Measurements from ENCODE around the gene DNAH3.

DNAH3 gene

DNA sequence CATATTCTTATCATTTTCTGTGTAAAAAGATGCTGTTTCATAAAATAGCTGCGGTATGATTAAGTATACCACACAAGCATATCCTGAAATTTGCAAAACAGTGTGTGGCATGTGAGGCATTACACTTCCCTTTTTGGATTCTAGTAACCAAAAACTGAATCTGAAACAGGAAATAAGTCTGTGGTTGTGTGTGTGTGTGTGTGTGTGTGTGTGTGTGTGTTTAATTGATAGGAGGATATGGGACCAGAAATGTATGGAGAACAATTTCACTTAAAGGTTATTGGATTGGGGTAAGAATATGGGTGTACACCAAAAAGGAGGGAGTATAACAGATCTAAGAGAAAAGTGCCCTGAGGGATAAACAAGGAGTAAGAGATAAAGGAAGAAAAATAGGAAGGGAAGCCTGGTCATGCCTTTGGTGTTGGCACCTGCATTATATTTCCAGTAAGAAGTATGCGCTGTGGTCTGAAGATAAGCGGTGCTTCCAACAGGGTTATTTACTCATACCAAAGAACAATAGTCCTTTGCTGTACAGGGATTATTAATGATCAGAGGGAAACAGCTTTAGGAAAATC is 246.1 kb downstream of the DNAH3 start:
- DNase-seq (ENCODE audit: low read depth in 2 of 2) = no peak

DNA sequence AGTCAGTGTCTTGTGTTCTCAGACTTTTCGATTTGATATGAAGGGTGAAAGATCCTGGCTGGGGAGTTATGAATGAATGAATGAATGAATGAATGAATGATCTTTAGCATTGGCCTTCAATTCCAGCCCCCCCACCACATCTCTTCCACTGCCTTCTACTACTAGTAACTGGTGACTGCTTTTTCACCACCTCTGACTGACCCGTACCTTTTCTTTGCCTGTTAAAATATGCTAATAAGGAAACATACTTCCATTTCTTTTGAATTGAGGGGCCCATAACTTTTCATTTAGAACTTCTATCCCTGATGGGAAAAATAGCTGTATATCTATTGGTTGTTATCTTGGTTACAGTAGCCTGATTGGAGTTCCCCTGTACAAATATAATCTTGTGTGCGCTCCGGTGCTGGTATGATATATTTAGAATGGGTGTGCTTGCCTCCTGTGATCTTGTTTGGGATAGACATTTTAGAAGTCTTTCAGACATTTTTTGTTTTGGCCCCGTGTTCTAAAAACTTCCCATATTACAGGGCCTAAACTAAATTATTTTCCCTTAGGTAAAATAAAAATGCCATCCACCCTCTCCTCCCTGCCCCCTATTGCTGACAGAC is 246.6 kb downstream of the DNAH3 start:
- DNase-seq (ENCODE audit: low read depth in 2 of 2) = no peak

DNA sequence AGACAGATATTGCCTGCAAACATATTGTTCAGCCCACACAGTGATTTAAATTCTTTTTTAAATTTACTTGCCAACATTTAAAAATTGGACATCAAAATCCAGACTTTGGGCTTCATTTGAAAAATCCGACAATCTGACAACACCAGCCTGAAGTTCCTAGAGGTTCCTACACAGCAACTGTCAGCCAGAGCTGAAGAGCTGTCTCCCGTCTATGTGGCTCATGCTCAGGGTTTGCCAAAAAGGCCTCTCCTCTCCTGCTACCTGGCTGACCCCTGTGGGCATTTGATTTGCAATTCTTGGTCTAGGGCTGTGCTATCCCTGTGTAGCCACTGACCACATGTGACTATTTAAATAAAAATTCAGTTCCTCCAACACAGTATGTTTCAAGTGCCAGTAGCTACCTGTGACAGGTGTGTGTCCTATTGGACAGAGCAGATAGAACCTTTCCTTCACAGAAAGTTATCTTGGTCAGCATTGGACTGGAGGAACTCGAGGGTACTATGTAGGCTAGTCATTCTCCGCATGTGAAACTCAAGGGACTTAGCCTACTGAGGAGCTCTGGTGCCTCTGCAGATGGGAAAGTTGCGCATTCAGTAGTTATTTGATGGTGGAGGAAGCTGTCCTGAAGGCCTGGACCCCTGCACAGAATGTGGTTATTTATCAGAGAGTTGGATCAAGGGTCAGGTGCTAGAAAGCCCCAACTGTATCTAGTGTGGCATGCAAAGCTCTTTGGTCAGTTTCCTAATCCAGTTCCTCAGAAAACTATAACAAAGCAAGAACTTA is 247.3 kb downstream of the DNAH3 start:
- DNase-seq (ENCODE audit: low read depth in 2 of 2) = no peak

DNA sequence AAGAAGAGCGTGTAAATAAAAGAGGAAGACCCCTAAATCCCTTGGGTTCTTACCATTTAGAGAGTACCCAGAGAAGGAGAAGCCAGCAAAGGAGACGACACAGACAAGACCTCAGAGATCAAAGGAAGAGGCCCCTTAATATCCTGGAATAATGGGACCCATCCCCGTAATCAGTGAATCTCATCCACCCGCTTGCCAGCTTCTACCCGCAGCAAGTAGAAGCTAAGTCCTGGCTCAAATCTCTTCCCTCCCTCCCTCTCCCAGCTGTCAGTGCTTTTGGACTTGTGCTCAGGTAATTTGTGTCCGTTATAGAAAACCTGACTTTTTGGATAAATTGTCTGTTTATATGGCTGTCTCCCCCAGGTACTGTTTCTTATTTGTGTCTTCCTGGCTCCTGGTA is 248.2 kb downstream of the DNAH3 start:
- no peak for DNase-seq (ENCODE audit: low read depth in 2 of 2)

DNA sequence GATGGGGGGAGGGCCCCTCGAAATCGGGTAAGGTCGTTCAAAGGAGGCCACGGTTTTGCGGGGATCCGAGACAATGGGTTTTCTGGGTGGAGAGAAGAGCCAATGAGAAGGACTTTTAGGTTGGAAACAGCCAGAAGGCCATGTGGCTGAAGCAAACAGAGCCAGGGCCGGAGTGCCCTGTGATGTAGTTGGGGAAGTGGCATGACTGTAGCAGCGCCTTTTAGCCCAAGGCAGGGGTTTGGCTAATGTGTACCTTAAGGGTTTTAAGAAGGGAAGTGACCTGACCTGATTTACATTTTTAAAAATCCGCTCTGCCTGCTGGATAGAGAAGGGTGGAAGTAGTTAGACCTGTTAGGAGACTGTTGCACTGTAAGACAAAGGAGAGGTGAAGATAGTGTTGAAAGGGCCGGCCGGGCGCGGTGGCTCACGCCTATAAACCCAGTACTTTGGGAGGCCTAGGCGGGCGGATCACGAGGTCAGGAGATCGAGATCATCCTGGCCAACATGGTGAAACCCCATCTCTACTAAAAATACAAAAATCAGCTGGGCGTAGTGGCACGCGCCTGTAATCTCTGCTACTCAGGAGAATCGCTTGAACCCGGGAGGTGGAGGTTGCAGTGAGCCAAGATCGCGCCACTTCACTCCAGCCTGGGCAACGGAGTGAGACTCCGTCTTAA is 249.1 kb downstream of the DNAH3 start:
- no peak for DNase-seq (ENCODE audit: low read depth in 2 of 2)

DNA sequence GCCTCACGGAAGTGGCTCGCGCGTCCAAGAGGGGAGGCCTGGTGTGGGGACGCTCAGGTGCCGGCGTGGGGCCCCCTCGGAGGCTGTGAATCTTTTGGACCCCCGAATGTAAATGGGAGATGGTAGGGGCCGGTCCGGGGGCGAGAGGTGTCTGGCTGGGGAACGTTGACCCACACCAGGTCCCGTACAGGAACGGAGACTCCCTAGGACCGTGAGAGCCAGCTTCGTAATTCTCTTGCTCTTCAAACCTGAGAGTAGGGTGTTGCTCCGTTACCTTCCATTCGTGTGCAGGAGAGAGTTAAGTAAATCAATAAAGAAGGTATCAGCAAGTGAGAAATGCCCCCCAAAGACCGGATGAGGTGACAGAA is 249.6 kb downstream of the DNAH3 start:
- no peak for DNase-seq (ENCODE audit: low read depth in 2 of 2)

DNA sequence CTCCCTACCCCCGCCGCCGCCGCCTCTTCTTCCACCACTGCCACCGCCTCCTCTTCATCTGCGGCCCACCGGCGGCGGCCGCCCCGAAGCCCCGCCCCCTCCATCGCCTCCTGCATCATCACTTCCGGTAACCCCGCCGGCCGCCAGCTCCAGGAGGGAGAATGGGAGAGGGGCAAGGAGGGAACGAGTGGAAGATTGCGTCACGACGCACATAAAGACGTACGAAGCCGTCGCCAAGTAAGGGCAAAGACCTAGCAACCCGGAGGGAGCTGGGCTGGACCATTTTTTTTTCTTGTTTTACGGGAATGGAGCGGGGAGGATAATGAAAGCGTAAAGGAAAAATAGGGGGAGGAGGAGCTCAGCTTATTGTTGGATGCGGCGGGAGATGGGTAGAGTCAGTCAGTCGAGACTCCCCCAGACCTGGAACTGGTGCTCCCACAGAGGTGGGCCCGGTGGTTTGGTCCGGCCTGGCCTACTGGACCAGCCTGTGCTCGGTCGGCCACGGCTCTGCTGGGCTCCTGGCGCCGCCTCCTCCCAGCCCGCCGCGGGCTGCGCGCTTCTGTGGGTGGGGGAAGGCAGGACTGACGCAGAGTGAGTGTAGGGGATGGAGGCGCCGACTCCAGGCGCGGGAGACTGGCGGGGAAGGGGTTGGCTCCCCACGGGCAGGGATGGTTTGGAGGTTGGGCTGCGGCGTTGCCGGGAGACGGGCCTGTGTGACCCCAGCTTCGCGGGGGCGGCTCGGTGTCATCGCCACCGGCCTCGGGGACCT is 250.2 kb downstream of the DNAH3 start, which contains the start of the genes DCUN1D3 and LYRM1:
Gene DCUN1D3 (minus strand): TSS at position 60 of the 769 bp plus-strand sequence. CDS start 37,820 bp downstream, outside the sequence.
Gene LYRM1 (plus strand): TSS at position 473 of the 769 bp plus-strand sequence. CDS start 14,785 bp downstream, outside the sequence.
- peak; percentile 91 to 93 for DNase-seq (ENCODE audit: low read depth in 2 of 2)

DNA sequence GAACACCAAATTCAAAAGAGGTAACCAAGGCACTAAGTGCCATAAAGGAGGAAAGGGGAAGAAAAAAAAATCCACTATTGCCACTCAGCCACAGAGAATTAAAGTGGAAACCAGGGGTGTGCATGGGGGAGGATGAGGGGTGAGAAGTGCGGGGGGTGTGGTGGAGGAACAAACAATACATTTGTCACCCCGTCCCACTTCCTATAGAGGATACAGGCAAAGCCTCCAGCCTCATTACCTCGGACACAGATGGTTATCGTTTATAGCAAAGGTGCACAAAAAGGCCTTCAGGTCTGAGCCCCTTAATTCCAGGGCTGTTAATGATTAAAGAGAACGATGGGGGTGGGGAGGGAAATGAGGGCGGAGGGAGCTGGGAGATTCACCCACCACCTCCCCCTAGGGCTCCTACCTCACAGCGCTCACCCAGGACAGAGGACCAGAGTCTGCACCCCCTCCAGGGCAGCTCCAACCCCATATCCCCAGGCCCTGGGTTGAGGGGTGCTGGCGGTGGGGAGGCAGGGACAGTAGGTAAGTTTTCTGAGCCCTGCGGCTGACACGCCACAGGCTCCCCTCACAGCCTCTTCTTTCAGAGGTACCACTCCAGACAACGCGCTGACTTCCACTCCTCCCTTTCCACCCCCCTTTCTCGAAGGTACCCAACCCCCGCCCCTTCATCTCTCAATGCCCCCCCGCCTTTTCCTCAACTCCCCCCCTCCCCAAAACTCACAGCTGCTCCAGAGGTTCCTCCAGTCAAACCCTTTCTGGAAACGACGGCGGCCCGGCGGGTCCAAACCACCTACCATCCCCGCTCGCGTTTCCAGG is 251.0 kb downstream of the DNAH3 start:
- DNase-seq (ENCODE audit: low read depth in 2 of 2) = no peak

DNA sequence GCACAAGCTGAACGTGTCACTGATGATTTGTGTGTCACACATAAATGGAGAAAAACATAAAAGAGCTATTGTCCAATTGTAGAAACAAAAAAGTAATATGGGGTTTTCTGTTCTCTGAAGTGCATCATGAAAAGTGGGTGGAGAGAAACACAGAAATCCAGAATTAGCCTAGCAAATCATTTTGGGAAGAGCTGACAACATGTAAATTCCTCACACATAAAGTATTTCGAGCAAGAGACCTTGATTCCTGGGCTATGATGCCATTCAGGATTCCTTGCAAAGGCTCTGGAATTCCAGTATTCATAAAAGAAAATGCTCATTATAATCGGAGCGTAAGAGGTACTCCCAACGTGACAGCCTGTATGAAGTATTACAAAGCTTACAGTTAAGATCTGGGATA is 251.6 kb downstream of the DNAH3 start:
- DNase-seq (ENCODE audit: low read depth in 2 of 2) = no peak

DNA sequence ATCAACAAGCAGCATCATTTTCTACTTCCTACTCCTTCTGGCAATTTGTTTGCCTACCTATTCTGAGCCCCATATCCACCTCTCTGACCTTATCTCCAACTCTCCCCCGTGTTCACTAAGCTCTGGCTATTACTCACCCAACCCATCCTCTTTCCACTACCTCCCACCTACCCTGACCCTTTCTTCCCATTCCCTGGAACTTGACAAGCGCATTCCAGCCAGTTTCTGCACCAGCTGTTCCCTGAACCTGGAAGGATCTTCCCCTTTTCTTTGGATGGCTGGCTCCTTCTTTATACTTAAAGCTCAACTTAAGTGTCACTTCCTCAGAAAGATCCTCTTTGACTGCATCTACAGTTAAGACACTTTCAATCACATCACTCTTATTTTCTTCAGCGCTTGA is 252.7 kb downstream of the DNAH3 start:
- no peak for DNase-seq (ENCODE audit: low read depth in 2 of 2)

DNA sequence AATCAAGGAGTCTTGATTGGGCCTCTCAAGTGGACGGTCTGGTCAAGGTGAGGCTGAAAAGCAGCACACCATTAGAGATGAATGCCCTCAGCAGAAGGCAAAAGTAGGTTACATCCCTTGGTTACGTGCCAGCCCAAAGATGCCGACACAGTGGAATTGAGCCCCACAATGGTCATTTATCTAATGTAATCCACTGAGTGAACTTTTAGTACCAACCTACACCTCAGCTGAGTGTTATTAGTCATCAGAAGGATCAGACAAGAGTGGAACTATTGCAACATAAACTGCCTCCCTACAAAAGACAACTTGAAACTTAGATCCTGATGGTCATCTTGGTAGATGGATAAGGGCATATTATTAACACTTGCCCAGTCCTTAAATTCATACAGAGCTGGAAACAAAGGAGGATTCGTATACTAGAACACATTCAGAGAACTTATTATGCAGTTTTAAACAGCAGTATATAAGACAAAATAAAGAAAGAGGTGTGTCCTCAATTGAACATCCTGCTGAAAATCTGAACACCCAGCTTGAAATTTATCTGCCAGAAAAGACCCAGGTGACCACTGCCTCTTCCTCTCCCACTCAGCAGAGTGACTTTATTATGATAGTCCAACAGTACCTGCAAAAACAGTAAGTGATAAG is 253.3 kb downstream of the DNAH3 start:
- no peak for DNase-seq (ENCODE audit: low read depth in 2 of 2)

DNA sequence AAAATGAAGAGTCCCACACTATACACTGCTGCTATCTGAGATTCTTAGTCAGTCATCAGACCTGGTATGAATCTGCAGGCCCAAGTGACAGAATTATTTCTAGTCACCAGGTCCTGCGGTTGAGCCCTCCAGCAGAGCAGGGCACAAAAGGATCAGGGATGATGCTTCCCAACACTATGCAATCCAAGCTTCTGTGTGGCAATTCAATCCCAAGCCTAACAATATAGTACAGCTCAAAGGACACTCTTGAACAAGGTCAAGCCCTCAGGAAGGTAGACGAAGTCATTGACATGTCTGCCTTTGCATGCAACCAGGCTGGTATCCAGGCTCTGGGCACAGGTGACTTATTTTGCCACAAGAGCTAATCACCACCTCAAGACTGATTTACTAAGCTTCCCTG is 256.3 kb downstream of the DNAH3 start:
- DNase-seq (ENCODE audit: low read depth in 2 of 2) = no peak

DNA sequence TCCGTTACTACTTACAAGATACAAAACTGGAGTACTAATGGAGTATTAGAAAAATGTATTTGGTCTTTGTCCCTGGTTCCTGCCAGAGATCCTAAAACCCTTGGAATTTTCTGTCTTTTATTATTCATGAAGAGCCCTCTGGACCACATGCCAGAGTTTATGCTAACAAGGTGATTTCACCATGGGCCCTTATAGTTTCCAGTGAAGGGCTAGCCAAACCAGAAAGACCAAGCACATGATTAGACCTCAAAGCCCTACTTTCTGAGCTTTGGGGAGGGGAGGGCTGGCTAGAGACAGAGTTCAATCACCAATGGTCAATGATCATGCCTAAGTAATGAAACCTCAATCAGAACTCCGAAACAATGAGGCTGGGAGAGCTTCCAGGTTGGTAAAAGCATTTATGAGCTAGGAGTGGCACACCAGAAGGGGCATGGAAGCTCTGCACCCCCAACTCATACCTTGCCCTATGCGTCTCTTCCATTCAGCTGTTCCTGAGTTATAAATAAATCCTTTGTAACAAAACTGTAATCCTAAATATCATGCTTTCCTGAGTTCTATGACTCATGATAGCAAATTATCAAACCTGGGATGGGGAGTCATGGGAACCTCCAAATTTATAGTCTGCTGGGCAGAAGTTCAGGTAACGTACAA is 260.9 kb downstream of the DNAH3 start:
- no peak for DNase-seq (ENCODE audit: low read depth in 2 of 2)

DNA sequence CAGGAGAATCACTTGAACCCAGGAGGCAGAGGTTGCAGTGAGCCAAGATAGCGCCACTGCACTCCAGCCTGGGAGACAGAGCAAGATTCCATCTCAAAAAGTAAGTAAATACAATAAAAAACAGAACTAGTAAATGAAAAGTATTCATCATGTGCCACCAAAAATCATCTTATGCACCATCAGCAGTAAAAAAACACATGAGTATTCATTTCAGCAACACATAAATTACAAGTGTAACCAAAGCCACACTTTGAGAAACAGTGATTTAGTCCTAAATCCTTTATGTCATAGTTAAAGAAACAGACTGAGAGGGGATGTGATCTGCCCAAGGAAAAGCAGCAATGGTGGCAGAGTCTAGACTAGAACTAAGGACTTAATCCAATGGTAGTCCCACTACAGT is 263.4 kb downstream of the DNAH3 start:
- DNase-seq (ENCODE audit: low read depth in 2 of 2) = no peak

DNA sequence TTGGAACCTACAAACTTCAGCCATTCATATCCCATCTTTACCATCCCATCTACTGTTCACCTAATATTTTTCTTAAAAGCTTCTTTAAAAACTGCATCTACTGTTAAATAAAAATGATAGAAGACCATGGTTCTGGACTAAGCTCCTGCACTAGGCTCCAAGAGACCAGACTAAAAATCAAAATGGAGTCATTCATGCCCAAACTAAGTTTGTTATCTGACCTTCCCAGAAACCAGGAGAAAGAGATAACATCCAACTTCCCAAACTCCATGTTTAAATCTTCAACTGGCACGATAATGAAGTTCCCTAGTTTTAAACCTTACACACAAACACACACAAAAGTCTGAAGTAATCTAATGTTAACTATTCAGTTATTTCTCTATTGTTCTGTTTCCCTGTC is 264.3 kb downstream of the DNAH3 start:
- DNase-seq (ENCODE audit: low read depth in 2 of 2) = no peak

DNA sequence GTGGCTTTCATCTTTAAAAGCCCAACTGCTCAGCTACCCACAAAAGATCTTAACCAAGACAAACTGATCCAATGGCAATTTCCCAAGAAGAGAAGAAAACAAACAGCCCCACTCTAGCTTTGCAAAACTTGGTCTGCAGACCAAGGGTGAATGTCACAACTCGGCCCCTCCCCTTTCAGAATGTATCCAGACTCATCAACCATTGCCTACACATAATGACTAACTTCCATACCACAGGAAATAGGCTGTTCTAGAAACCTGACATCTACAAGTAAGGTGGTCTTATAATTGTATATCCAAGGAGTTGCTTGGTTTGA is 266.4 kb downstream of the DNAH3 start:
- no peak for DNase-seq (ENCODE audit: low read depth in 2 of 2)

DNA sequence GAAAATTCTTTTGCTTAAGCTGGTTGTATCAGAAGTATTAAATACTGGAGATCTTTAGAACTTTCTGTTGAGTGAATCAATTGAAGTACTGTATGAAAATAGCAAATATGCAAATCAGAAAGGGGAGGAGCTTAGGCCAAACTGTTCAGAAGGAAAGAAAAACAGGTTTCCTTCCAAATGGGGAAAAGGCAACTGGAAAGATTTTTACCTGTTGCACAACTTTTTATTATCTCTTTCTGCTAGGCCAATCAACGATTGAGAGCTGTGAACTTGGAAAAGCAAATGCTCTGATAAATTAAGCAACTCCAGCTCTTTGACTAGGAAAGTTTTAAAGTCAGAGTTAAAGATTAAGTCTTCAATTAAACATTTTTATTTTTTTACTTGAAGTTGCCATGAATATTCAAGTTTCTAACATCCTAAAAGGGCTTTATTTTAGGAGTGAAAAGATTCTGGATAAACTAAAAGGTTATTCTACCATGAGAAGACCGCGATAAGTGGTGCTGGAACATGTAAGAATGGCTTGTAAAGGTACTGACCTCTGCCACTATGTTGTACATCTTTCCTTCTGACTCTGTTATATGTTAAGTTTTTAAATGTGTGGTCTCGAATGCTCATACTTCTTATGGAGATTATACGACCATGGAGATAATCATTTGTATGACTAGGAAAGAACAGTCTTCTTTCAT is 266.9 kb downstream of the DNAH3 start:
- no peak for DNase-seq (ENCODE audit: low read depth in 2 of 2)

Measured in stimulated activated CD8-positive, alpha-beta memory T cell treated with anti-CD3 and anti-CD28 coated beads, Interleukin-15, amount 100 ng/mL, for 48 hours (primary cell).